CD14-positive monocyte (primary cell): ENCODE data around the gene BAG3. TPM values are rescaled to one million over a fixed set of nuclear protein-coding genes. Genes with fewer than 3 reads are reported as not detected.

Experiments used
- DNase-seq, 3 donors: peaks; one replicate each; pipeline ENCODE4 v3.0.0-alpha.2; 2011 to 2022
- H2AFZ ChIP-seq: 2 replicates; pipeline ENCODE4 v1.6.0; 2012; ENCODE audit warnings: mild to moderate bottlenecking, low read depth, low read length, inconsistent platforms; ENCODE audit not compliant: insufficient read depth, poor library complexity, severe bottlenecking
- H3K27ac ChIP-seq, 2 donors: 1 replicate in 1 of 2; 2 replicates in 1 of 2; pipeline ENCODE4 v1.5.1; 2012 to 2013; ENCODE audit warnings: low read length in 2 of 2, control low read depth in 1 of 2, inconsistent platforms in 1 of 2, low read depth in 1 of 2, mild to moderate bottlenecking in 1 of 2
- H3K27me3 ChIP-seq, 2 donors: one replicate each; pipeline versions ENCODE4 v1.6.0 to v1.6.1; 2011 to 2013; ENCODE audit warnings: low read length in 2 of 2; ENCODE audit not compliant: control insufficient read depth in 2 of 2, insufficient read depth in 2 of 2
- H3K36me3 ChIP-seq, 2 donors: replicated peaks in 1 of 2; 1 replicate in 1 of 2; 2 replicates in 1 of 2; pipeline versions ENCODE4 v1.5.1 to v1.6.1; 2012 to 2013; ENCODE audit warnings: low read length in 2 of 2, control low read depth in 1 of 2, inconsistent platforms in 1 of 2, mild to moderate bottlenecking in 1 of 2; ENCODE audit not compliant: insufficient read depth in 2 of 2, control insufficient read depth in 1 of 2
- H3K4me1 ChIP-seq, 2 donors: 1 replicate in 1 of 2; 2 replicates in 1 of 2; pipeline versions ENCODE4 v1.5.1 to v1.6.1; 2012 to 2013; ENCODE audit warnings: low read length in 2 of 2, control low read depth in 1 of 2, inconsistent platforms in 1 of 2, mild to moderate bottlenecking in 1 of 2, moderate library complexity in 1 of 2; ENCODE audit not compliant: insufficient read depth in 2 of 2, control insufficient read depth in 1 of 2
- H3K4me2 ChIP-seq: replicated peaks from 2 replicates; pipeline ENCODE3; 2012; ENCODE audit warnings: low read length, moderate library complexity, mild to moderate bottlenecking; ENCODE audit not compliant: poor library complexity, severe bottlenecking; ENCODE audit errors: extremely low read depth
- H3K4me3 ChIP-seq, 3 experiments: fragments of 200-600 bp in 1 of 3; sonication (generic) in 1 of 3; replicated peaks in 1 of 3; 1 replicate in 2 of 3; 2 replicates in 1 of 3; pipeline ENCODE4 v1.5.1; 2011 to 2013; ENCODE audit warnings: low read length in 3 of 3, mild to moderate bottlenecking in 3 of 3, control low read depth in 2 of 3, low read depth in 2 of 3, inconsistent platforms in 1 of 3, moderate library complexity in 1 of 3
- H3K79me2 ChIP-seq: 2 replicates; pipeline ENCODE4 v1.6.0; 2012; ENCODE audit warnings: mild to moderate bottlenecking, control low read depth, inconsistent platforms, low read length, moderate library complexity; ENCODE audit not compliant: insufficient read depth
- H3K9ac ChIP-seq: 2 replicates; pipeline ENCODE4 v1.6.0; 2017; ENCODE audit warnings: low read length, mild to moderate bottlenecking; ENCODE audit not compliant: insufficient read depth, poor library complexity, severe bottlenecking
- H3K9me3 ChIP-seq, 2 donors: replicated peaks in 1 of 2; 1 replicate in 1 of 2; 2 replicates in 1 of 2; pipeline versions ENCODE4 v1.5.1 to v1.6.1; 2012 to 2013; ENCODE audit warnings: low read length in 2 of 2, control low read depth in 1 of 2; ENCODE audit not compliant: control insufficient read depth in 1 of 2, insufficient read depth in 1 of 2
- H4K20me1 ChIP-seq: 2 replicates; pipeline ENCODE4 v1.6.0; 2012; ENCODE audit warnings: mild to moderate bottlenecking, low read length, control low read depth, moderate library complexity; ENCODE audit not compliant: insufficient read depth
- H3K27ac Mint-ChIP-seq, 7 donors: one replicate each; pipeline ENCODE4 v1.8.0; 2020; ENCODE audit warnings: mild to moderate bottlenecking in 7 of 7, mixed read lengths in 7 of 7, moderate library complexity in 6 of 7, inconsistent platforms in 2 of 7
- H3K27me3 Mint-ChIP-seq, 3 donors: one replicate each; pipeline ENCODE4 v1.8.0; 2021 to 2022; ENCODE audit warnings: low read depth in 3 of 3, mild to moderate bottlenecking in 3 of 3, mixed read lengths in 3 of 3, moderate library complexity in 3 of 3, inconsistent platforms in 1 of 3
- H3K36me3 Mint-ChIP-seq, 2 donors: one replicate each; pipeline ENCODE4 v1.8.0; 2020; ENCODE audit warnings: mixed read lengths in 2 of 2, inconsistent platforms in 1 of 2, mild to moderate bottlenecking in 1 of 2
- H3K4me1 Mint-ChIP-seq: one replicate; pipeline ENCODE4 v1.8.0; 2020; ENCODE audit warnings: mild to moderate bottlenecking, mixed read lengths
- H3K4me3 Mint-ChIP-seq, 2 donors: one replicate each; pipeline ENCODE4 v1.8.0; 2020; ENCODE audit warnings: mild to moderate bottlenecking in 2 of 2, mixed read lengths in 2 of 2, moderate library complexity in 1 of 2
- H3K9me3 Mint-ChIP-seq, 7 donors: one replicate each; pipeline ENCODE4 v1.8.0; 2020 to 2022; ENCODE audit warnings: mixed read lengths in 7 of 7, mild to moderate bottlenecking in 6 of 7, moderate library complexity in 6 of 7, inconsistent platforms in 2 of 7
- WGBS: methylation state at CpG from one replicate; pipeline ENCODE4 v1.1.5; 2013; ENCODE audit warnings: missing lambda C conversion rate; ENCODE audit not compliant: insufficient coverage; 5-methylcytosine and 5-hydroxymethylcytosine counted together
- intact Hi-C, 2 donors: fragments of 100-400 bp; cut with micrococcal nuclease; formaldehyde crosslinking; loops; one replicate each; pipeline versions ENCODE4 v1.15.0 to v1.15.1; 2023
- polyA plus RNA-seq, 3 donors: library from polyadenylated mRNA; depleted of rRNA in 1 of 3; unstranded in 2 of 3; stranded (reverse) in 1 of 3; fragments of 300-500 nt in 2 of 3; fragments of >200 nt in 1 of 3; fragmentation: Illumina TruSeq in 2 of 3; gene quantifications; 1 replicate in 2 of 3; 2 replicates in 1 of 3; pipeline ENCODE4 v1.2.3, GENCODE V29; 2012 to 2021
- TF ChIP-seq, protein P1 (sequence below): fragments of 200-600 bp; IDR thresholded peaks from one replicate; pipeline ENCODE4 v1.8.0; 2022; ENCODE audit warnings: antibody characterized with exemption, mild to moderate bottlenecking

BAG3 gene
- polyA plus RNA-seq, 3 donors = 1.0 to 10.2 (median 2.8) TPM

DNA sequence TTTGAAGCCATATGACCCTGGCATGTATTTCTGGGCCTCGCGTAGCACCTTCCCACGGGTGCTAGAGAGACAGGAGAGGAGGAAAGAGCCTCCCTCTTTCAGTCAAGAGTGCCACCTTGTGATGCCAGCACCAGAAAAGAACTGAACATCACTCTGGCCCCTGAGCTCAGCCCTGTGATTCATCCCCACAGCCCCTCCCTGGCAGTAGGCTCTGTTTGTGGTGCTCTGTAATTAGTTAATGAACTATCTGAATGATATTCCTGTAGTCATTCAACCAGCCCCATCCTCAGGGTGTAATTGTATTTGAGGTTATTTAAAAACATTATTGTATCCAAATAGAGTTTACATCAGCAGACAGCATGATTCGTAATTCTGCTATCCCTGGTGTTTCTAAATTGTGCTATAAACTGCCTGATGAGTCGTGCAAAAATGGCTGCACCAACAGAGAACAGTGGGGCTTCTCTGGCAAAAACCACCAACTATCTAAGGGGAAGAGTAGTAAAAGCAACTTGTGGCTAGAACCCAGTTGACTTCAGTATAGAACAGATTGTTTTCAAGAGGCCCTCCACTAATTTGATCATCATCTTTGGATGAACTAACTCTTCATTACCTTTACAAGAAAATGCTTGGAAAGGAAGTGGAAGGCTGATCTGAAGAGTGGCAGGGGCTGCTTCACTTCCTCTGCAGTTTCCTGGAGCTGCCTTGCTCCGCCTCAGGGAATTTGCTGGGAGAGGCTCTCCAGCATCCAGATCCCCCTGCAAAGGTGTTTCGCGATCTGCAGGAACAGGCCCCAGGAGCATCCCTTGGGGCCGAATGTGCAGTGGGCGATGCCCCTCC is 30.7 kb upstream of the BAG3 start:
- Mint-ChIP-seq H3K4me1 (peaks cover 17% of the 10 kb centered on the region), H3K27ac (no peak overlapping the region), H3K4me3 (no peak overlapping the region), H3K27me3 (peaks cover 0 to 2% (median 1%) of the 10 kb centered on the region in 3 donors), H3K9me3 (peaks cover 0 to 4% (median 0%) of the 10 kb centered on the region in 7 donors), H3K36me3 (no peaks in the 10 kb centered on the region)
- no peak overlapping the region for H3K27ac ChIP-seq
- H3K9ac ChIP-seq = no peak overlapping the region
- no peaks in the 10 kb centered on the region for H3K27me3 ChIP-seq
- WGBS = 89% methylated on average over 5 of the region's 10 CpGs
- H3K79me2 ChIP-seq = no peaks in the 10 kb centered on the region
- peak in 1 of 3 donors; percentile 19 for DNase-seq
- TF ChIP-seq, protein P1, sequence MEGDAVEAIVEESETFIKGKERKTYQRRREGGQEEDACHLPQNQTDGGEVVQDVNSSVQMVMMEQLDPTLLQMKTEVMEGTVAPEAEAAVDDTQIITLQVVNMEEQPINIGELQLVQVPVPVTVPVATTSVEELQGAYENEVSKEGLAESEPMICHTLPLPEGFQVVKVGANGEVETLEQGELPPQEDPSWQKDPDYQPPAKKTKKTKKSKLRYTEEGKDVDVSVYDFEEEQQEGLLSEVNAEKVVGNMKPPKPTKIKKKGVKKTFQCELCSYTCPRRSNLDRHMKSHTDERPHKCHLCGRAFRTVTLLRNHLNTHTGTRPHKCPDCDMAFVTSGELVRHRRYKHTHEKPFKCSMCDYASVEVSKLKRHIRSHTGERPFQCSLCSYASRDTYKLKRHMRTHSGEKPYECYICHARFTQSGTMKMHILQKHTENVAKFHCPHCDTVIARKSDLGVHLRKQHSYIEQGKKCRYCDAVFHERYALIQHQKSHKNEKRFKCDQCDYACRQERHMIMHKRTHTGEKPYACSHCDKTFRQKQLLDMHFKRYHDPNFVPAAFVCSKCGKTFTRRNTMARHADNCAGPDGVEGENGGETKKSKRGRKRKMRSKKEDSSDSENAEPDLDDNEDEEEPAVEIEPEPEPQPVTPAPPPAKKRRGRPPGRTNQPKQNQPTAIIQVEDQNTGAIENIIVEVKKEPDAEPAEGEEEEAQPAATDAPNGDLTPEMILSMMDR = no peak
- H3K9me3 ChIP-seq = no peaks in the 10 kb centered on the region
- no peak overlapping the region for H3K4me3 ChIP-seq
- H4K20me1 ChIP-seq = no peaks in the 10 kb centered on the region
- H3K4me2 ChIP-seq = no peak overlapping the region
- no peaks in the 10 kb centered on the region for H3K36me3 ChIP-seq
- H3K4me1 ChIP-seq = peaks cover 9 to 12% of the 10 kb centered on the region in 2 donors
- intact Hi-C loops = no loop called here
- H2AFZ ChIP-seq = no peak overlapping the region

DNA sequence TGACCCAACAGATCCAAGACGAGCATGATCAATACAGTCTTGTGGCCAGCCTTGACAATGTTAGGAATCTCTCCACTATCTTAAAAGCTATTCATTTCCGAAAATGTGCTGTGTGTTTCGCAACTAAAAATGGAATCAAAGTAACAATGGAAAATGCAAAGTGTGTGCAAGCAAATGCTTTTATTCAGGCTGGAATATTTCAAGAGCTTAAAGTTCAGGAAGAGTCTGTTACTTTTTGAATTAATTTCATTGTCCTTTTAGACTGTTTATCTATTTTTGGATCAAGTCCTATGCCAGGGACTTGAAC is 30.1 kb upstream of the BAG3 start:
- no peak overlapping the region for H2AFZ ChIP-seq
- H3K27ac ChIP-seq = no peak overlapping the region
- H3K4me3 ChIP-seq = no peak overlapping the region
- H3K36me3 ChIP-seq = no peaks in the 10 kb centered on the region
- peaks cover 9 to 12% of the 10 kb centered on the region in 2 donors for H3K4me1 ChIP-seq
- Mint-ChIP-seq H3K4me1 (peaks cover 17% of the 10 kb centered on the region), H3K27ac (no peak overlapping the region), H3K9me3 (peaks cover 0 to 8% (median 3%) of the 10 kb centered on the region in 7 donors), H3K4me3 (no peak overlapping the region), H3K27me3 (peaks cover 0 to 2% (median 1%) of the 10 kb centered on the region in 3 donors), H3K36me3 (no peaks in the 10 kb centered on the region)
- no peaks in the 10 kb centered on the region for H3K79me2 ChIP-seq
- TF ChIP-seq, protein P1 = no peak
- intact Hi-C loops = no loop called here
- H3K9me3 ChIP-seq = peaks cover 0 to 2% of the 10 kb centered on the region in 2 donors
- DNase-seq = no peak
- WGBS = 67% methylated on average over 1 of the region's 3 CpGs
- no peaks in the 10 kb centered on the region for H3K27me3 ChIP-seq
- H4K20me1 ChIP-seq = no peaks in the 10 kb centered on the region
- H3K4me2 ChIP-seq = no peak overlapping the region
- no peak overlapping the region for H3K9ac ChIP-seq
